HG03469 (cell line): ENCODE data around the gene CAPN11.
"Not testable (repeated sequence)": the region's sequence is repeated elsewhere in the genome, so short reads cannot be mapped to it uniquely, and the experiment has no call there.

Source experiments
- ATAC-seq: cut with Tn5 transposase; IDR thresholded peaks from one replicate; pipeline ENCODE4 v1.9.1; 2021; ENCODE audit warnings: mild to moderate bottlenecking, moderate library complexity, moderate number of reproducible peaks; ENCODE audit not compliant: unreplicated experiment

CAPN11 gene

DNA sequence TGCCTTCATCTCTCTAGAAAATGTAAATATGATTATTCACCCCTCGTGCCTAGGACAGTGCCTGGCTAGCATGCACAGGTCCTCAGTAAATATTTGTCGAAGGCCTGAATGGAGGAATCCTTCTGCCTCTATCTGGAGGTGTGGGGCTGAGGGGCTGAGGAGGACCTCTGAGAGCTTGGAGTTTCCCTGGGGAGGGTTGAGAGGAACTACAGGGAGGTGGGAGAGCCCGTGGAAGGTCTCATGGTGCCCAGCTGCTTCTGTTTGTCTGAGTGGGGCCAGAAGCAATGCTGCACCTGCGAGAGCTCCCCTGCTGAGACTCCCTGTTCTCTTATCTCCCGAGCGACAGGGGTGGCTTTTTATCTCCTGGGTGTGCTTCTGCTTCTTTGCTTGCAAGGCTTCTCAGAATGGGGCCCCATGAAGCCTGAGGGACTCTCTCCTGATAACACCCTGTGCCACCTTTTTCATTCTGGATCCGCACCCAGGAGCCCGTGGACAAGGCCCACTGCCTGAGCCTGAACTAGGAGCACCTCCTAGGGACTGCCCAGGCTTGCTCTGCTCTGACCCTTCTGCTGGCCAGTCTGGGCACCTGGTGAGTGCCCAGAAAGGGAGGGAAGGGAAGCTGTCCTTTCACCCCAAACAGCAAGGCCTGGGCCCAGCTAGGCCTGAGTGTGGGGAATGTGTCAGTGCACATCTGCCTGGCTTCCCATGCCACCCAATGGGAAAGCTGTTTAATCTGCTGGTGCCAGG is 67.1 kb downstream of the CAPN11 start:
- no peak for ATAC-seq

DNA sequence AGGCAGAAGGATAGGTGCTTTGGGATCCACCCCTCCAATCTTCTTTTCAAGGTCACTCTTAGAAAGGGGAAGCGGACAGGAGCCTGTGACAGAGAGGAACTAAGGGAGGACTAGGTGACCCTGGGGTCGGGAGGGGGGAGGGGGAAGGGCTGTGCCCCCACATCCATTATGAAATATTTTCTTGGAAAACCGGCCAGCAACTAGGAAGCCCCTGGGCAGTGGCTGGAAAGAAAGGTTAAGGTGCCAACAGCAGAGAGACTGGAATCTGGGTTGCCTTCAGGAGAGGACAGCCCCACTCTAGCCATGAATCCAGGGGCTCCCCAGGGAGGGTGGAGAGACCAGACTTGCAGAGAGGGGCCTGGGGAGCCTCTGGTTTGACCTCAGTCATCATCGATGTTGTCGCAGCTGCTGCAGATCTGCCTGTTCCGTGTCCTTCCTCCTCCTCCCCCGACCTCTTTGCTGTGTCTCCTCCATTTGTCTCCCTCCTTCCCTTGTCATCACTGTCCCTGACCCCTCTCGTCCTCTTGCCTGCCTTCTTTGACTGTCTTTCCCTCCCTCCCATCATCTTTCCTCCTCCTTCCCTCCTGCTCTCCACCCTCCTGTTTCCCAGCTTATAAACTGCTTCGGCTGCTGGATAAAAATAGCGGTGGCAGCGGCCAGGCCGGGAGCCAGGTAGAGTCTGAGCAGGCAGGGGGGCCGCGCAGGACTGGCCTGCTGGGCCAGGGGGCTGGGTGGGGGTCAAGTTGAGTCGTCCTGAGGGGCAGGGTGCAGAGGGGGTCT is 67.9 kb downstream of the CAPN11 start:
- ATAC-seq = no peak

DNA sequence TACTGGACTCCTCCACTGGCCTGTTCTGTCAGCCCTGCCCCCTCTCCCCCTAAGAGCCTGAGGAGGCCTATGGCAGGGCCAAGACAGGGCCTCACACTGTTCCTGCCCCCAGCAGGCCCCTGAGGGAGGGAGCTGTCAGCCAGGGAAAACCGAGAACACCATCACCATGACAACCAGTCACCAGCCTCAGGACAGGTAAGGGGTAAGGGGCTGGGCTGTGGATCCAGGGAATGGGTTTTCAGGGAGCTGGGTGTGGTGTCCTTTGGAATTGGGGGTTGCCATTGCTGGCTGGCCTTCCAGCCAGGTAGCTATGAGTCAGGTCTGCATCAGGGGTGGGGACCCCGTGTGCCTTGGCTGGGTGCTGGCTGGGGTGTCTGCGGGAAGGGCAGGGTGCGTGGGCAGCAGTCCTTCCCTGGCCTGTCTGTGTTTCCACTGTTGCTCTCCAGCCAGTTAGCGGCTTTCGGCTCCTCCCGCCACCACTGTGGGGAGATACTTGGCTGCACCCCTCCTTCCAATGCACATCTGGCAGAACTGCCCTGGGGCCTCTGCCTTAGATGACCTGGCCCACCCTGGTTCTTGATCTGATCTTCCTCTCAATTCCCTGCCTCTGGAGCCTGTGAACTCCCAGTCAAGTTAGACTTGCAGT is 68.7 kb downstream of the CAPN11 start:
- no peak for ATAC-seq

DNA sequence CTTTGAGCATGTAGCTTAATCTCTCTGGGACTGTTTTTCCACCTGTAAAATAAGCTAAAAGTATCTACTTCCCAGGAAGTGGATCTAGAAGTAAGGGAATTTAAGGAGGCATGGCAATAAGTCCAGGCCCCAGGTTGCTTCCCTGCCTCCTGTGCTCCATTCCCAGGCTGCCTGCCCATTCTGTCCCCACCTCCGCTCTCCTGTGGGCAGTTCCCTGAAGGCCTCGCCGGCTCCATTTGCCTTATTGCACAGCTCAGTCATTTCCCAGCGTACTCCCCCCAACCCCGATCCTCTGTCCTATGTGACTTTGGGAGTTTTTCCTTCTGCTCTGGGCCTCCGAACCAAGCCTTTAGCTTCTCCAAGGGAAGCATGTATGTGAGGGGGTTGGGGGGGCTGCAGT is 69.4 kb downstream of the CAPN11 start:
- no peak for ATAC-seq

DNA sequence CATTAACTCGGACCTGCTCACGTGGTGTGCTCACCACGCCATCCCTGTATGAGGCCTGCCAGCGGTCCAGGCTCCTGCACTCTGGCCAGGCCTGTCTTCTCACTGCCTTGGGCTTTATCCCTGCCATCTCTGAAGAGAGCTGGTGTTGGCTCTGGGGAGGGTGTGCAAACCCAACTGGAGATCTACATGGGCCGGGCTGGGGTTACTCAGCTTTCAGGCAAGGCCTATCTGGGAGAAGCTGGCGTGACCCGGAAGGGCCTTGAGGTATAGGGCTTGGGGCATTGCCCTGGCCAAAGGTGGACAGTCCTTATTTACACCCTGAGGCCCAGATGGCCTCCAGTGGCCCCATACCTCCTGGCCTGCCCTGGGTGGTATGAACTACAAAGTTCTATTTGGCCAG is 69.8 kb downstream of the CAPN11 start:
- no peak for ATAC-seq

DNA sequence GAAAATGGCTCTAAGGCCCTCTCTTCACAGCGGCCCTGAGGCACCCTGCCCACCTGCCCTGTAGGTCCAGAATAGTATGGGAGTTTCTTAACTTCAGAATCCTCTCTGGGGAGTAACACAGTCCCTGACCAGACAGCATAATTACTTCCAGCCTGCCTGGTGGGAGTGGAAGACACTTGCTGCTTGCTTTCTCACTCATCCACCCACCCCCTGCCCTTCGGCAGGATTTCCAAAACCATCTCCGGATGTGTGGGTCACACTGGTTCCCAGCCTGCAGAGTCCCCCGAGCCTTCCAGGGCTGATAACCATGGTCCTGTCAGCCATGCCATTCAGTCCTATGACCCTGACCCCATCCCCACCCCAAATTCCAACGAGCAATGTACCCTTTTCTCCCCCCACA is 70.2 kb downstream of the CAPN11 start:
- ATAC-seq = no peak

DNA sequence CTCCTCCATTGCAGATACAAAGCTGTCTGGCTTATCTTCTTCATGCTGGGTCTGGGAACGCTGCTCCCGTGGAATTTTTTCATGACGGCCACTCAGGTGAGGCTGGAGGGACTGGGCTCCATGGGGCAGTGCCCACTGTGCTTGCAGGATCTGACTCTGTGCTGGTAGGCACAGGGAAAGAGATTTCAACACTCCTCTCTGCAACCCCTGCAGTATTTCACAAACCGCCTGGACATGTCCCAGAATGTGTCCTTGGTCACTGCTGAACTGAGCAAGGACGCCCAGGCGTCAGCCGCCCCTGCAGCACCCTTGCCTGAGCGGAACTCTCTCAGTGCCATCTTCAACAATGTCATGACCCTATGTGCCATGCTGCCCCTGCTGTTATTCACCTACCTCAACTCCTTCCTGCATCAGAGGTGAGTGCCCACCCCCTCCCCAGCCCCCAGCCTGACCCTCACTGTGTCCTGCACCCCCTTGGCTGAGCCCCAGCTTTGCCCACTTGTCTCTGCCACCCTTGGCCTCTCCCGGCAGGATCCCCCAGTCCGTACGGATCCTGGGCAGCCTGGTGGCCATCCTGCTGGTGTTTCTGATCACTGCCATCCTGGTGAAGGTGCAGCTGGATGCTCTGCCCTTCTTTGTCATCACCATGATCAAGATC is 70.9 kb downstream of the CAPN11 start:
- no peak for ATAC-seq

DNA sequence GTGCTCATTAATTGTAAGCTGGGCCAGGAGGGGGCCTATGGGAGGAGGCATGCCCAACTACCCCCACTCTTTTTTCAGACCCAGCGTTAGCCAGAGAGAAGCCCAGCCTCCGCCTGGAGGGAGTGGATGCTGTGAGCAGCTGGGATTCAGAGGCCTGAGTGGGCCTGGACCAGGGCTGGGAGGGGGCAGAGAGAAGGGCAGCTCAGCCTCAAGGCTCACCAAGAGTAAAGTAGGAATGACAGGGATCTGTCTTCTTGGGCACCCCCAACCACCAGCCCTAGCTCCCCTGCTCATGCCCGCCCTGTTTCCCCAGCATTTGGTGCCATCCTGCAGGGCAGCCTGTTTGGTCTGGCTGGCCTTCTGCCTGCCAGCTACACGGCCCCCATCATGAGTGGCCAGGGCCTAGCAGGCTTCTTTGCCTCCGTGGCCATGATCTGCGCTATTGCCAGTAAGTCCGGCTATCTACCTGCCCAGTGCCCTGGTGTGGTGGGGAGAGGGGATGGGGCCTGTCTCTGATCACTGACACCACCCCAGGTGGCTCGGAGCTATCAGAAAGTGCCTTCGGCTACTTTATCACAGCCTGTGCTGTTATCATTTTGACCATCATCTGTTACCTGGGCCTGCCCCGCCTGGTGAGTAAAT is 71.5 kb downstream of the CAPN11 start:
- no peak for ATAC-seq

DNA sequence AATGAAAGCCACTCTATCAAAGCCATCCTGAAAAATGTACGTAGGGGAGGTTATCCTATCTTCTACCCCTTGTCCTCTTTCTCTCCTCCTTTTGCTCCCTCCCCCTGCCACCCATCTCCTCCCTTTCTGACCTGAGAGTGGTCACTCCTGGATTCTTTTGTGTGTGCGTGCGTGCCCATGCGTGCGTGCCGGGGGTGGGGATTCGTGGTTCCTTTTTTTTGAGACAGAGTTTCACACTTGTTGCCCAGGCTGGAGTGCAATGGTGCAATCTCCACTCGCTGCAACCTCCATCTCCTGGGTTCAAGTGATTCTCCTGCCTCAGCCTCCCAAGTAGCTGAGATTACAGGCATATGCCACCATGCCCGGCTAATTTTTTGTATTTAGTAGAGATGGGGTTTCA is 72.8 kb downstream of the CAPN11 start:
- ATAC-seq = not testable (repeated sequence)

DNA sequence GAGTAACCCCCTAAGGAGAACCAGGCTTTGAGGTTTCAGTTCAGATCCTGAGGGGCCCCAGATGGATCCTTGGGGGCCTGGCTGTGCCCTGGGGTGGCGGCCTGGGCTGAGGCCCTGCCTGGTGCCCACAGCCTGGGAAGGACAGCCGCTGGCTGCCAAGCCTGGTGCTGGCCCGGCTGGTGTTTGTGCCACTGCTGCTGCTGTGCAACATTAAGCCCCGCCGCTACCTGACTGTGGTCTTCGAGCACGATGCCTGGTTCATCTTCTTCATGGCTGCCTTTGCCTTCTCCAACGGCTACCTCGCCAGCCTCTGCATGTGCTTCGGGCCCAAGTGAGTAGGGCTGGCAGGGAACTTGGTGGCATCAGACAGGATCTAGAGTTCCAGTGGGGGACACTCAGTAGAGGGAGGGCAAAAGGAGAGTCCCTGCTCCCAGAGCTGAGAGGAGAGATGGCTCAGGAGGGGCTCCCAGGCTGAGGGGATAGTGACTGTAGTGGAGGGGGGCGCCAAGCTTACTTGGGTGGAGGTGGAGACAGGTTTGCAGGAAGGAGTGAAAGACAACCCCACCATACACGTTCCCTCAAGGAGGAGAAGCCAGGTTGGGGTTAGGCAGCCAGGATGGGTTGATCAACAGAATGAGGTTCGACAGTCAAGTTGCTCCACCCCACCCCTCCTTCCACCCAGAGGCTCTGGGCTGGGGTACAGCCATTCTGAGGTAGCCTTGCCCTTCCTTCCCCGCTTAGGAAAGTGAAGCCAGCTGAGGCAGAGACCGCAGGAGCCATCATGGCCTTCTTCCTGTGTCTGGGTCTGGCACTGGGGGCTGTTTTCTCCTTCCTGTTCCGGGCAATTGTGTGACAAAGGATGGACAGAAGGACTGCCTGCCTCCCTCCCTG is 74.3 kb downstream of the CAPN11 start:
- ATAC-seq = no peak

DNA sequence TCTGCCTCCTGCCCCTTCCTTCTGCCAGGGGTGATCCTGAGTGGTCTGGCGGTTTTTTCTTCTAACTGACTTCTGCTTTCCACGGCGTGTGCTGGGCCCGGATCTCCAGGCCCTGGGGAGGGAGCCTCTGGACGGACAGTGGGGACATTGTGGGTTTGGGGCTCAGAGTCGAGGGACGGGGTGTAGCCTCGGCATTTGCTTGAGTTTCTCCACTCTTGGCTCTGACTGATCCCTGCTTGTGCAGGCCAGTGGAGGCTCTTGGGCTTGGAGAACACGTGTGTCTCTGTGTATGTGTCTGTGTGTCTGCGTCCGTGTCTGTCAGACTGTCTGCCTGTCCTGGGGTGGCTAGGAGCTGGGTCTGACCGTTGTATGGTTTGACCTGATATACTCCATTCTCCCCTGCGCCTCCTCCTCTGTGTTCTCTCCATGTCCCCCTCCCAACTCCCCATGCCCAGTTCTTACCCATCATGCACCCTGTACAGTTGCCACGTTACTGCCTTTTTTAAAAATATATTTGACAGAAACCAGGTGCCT is 75.0 kb downstream of the CAPN11 start:
- no peak for ATAC-seq
